IPS-NIHi11 (cell line): ENCODE measurements around the gene RAB5B.

Experiments
- DNase-seq: peaks from one replicate; pipeline ENCODE4 v3.0.0; 2012; ENCODE audit warnings: mixed read lengths, low spot score

The RAB5B gene, protein sequence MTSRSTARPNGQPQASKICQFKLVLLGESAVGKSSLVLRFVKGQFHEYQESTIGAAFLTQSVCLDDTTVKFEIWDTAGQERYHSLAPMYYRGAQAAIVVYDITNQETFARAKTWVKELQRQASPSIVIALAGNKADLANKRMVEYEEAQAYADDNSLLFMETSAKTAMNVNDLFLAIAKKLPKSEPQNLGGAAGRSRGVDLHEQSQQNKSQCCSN

DNA sequence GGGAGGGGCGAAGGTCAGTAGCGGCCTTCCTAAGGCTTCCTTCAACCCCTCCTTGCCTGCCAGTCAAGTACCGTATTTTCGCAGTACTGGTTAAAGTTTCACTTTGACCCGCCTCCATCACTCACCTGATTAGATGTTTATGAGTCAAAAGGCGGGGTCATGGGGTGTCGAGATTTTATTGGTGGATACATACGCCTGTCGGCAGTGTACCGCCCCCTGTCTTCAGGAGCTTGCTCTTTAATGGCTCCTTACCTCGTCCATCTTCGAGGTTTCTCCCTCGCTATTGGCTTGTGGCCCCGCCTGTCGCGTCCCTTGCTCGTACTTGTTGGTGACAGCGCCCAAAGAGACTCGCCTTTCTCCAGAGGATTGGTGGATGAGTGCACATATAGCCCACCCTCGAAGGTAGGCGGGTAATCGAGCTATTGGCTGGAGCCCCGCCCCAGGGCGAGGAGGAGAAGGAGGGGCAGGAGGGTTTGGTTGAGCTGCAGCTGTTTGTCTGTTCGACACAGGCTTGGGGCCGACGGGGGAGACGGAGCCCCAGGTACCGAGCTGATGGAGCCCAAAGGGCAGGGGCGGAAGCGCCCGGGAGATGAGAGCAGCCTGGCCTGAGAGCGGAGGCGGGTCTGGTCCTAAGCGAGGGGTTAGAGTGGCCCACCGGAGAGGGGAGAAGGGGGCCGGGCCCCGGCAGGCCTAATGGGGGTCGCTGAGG is at the start of gene RAB5B:
RAB5B (plus strand) TSS at position 480 of the 709 bp plus-strand sequence. CDS start 12,883 bp downstream, outside the sequence.
- DNase-seq: peak; percentile 95

DNA sequence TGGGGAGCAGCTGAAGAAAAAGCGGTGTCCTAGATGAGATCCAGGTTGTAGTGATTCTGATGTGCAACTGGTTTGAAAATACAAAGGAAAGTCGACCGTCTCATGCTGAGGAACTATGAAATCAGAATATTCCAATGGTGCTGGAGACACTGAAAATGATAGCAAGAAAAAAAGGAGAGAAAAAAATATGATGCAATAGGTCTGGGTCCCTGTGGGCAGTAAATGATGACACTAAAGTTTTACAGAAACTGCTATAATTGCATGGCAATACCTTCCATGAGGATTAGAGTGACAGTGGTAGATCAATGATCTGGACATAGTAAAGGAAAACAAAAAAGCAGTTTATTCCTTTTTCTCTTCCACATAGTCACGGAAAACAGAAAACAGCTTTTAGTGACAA is 48.5 kb upstream of the RAB5B start:
- DNase-seq: no peak

DNA sequence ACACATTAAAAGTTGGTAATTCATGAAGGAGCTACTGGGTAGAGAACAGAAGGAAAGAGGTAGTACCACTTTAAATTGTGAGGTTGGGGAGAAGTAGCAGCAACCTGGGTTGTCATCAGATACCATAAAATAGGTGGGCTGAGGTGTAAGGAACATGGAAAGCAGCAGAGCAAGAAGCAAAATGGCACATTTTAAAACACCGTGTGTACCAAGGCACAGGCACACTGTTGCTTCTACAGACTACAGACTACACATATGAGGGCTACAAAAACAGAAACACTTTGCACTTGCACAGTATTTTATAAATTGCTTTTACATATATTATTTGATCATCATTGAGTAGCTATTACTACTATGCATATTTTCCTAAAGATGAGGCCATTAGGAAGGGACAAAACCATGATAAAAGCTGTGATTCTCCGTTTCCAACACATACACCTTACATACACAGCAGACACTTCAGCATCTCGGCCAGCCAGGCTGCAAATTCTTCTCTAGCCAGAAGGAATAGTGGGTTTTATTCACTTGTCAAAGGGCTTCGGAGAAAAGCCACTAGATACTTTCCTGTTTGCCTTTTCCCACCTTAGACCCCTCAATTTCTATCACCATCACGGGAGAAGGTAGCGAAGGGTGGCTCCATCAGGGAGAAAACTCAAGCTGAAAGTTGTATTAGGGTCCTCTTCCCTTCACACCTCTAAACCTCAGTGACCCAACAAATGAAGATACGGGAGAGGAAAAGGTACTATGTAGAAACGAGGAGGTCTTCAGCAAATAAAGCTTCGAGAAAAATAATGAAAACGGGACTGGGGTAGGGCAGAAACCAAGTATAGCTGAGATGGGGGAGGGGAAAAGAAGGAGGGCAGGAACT is 47.8 kb upstream of the RAB5B start:
- DNase-seq: no peak

DNA sequence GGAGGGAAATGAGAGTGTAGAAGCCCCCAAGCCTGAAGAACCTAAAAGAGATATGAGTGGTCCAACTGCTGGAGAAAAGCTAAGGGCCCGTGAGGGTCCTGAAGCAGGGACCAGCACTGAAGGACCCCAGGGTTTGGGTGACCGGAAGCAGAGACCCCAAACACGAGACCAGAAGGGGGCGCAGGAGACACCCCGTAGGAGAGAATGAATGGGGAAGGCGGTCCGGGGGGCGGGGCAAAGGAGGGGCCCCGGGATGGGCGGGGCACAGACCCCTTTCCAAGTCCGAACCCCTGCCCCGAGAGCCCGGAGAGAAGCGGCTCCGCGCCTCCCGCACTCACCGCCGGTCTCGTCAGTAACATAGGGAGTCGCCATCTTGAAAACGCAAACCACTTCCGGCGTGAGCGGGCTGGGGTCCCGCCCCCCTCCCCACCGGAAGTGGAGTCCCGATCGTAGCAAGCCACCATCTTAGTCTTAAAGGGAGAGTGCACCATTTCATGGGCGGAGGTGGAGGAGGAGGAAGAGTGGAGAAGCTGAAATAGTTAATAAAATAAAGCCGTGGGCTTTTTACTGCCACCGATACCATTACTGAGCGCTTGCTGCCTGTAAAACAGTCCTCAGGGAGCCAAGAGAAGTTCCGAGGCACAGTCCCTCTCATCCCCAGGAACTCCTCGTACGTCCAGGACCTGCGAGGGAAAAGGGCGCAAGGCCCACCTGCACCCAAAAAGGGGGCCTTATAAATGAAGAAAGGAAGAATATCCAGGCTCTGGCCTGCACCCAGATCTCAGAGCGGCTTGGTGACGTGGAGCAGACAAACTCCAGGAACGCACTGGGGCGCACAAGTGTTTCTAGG is 46.9 kb upstream of the RAB5B start:
- peak; percentile 97 for DNase-seq

DNA sequence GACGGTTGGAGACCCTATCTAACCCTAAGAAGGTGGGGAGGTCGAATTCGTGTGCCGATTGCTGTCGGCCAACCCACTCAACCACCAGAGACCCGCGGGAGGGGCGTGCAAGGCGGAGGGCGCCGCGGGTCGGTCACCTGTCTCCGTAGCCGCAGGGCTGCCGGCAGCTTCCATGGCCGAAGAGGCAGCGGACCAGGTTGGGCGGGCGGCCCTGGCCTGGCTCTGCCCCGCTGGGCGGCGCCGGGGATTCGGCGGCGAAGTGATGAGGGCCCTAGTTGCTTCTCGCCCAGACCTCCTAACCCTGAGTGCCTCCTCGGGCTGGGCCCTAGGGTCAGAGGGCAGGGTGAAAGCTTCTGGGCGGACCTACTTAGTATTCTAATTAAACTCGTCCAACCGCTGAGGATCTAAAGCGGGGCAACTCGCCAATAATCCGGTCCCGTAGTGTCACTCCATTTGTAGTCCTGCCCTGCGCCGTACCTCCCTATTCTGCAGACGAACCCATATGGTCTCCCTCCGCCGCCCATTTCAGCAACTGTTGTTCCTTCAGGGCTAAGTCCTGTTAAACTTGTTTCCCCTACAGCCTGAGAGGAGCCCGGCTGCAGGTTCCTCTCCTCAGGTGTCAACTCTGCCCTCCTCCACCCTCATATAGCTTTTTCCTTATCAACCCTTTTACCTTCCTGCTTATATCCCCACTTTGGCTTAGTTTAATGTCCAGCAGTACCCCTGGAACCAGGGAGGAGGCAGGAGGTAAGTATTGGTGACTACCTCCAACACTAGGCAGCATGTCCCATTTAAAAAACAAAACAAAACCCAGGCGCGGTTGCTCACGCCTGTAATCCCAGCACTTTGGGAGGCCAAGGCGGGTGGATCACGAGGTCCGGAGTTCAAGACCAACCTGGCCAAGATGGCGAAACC is 46.0 kb upstream of the RAB5B start, which contains the start of gene PYM1:
PYM1 (minus strand) TSS at position 307 of the 915 bp plus-strand sequence; CDS start at position 174, 133 bp downstream.
- DNase-seq: peak; percentile 78

DNA sequence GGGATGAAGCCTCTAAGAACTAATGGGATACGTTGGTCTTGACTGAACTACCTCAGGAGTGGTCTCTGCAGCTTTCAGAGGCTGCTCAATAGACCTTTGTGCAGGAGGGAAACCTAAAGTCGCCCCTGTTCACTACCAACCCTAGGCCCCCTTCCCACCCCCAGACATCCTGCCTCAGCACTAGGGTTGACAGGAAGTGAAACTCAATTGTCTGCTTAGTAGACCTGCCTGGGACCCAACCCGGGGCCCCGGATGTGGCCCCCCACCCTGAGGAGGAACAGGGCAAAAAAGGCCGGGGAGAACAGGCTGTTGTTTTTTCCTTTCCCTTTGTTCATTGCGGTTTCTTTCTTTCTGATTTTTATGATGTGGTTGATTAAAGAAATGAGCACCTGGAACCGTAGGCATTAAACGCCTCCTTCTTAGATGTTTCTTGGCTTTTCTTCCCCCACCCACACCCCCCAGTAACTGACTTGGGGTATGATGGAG is 44.5 kb upstream of the RAB5B start:
- no peak for DNase-seq

DNA sequence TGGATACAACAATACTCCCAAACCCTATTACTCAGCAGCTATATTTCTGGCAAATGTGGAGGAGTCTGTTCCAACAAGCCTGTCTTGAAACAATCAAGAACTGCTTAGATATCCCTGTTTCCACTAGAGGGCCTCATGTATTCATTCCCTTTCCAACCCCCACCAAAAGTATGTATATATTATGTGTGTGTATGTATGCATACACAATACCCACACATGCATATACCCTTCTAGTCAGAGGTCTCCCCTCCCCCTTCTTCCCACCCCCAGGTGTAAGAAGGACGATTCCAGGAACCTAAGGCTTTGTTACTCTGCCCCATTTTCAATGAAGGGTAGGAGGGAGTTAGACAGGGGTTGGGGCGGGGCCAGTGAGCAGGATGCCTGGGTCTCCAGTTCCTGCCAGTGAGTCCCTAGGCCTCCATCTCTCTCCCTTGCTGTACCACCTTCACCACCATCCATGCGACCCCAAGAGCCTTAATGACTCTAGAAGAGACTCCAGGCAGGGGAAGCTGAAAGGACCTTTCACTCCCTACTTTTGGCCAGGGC is 43.0 kb upstream of the RAB5B start, which contains the start of gene DGKA:
DGKA (plus strand) TSS at position 392 of the 546 bp plus-strand sequence. CDS start 5,342 bp downstream, outside the sequence.
- peak; percentile 70 for DNase-seq

DNA sequence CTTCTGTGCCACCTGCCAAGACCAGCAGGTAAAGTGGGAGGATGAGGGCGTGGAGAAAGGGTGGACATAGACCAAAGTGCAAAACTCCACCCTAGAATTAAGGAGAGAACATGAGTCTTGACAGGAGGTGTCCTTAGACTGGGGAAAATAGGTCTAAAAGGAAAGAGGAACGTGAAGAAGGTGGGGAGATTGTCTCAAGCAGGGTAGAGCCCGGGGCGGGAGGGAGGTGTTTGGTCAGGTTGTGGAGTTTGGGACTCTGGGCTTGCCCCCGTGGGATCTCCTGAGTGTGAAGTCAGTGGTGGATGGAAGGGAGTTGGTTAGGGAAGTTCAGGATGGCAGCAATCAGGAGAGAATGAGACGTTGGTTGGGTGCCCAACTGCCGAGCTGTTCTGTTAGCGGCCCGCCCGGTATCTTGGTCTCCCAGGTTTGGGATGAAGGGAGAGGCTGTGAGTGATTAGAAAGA is 42.5 kb upstream of the RAB5B start:
- no peak for DNase-seq

DNA sequence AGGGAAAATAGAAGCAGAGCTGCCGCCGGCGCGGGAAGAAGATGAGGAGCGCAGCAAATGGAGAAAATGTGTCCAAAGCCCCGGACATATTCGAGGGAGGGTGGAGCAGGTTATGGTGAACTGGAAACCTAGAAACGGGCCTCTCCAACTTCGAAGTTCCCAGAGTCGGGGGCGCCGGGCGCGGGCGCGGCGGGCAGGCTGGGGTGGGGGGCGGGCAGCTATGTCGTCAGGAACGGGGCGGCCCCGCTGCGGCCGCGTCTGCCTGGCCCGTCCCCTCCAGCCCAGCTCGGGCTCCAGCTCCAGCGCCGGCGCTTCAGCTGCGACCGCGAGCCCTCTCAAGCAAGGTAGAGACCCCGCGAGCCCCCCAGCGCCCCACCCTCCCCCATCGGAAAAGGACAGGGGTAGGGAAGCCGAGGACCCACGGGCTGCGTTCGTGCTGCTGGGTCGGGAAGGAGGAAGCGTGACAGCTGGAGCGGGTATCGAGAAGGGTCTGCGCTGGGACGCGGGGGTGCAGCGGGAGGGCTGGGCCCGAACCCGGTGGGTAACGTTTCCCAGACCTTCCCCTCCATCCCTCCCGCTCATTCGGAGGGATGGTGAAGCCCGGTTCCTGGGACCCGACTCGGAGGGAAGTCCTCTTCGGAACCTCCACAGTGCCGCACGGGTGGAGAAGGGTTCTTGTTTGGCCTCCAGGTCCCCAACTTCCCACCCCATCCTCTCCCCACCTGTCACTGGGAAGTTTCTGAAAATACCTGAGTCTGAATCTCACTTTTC is 41.9 kb upstream of the RAB5B start:
- peak; percentile 85 for DNase-seq

DNA sequence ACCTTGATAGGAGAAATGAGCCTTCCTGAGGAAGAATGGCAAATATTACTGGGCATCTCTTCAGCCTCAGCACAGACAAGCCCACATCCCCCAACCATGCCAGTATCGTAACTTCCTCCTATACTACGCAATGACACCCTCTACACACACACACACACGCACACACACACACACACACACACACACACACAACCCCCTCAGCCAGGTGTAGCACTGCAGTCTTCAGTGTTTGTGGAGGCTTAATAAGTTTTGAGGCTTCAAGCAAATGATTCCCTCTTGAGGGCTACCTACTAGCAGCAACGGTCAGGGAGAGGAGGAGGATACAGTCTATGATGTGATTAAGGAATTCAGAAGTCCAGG is 41.3 kb upstream of the RAB5B start:
- DNase-seq: no peak

DNA sequence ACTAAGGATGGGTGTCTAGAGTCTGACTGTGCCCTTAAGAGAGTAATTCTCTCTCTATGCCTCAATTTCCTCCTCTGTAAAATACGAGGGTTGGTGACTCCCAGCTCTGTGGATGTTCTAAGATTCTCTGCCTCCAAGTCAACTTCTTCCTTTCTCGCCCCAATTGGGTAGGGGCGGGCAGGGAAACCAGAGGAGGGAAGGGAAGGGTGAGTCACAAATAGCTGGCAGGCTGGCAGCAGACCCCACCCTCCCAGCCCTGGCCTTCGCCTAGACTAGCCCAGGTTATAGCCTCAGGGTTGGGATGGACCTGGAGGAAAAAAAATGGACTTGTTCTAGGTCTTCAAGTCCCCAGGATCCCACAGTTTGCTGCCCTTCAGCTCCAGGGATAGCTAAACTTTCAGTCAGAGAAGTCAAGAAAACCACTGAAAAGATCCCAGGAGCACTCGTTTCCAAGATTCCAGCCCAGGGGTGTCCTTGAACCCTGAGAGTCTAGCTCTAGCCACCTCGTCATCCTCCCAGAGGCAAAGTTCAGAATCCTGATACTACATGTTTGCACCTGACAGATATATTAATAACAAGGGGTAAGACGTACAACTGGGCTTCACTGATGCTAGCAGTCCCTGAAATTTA is 40.6 kb upstream of the RAB5B start:
- no peak for DNase-seq

DNA sequence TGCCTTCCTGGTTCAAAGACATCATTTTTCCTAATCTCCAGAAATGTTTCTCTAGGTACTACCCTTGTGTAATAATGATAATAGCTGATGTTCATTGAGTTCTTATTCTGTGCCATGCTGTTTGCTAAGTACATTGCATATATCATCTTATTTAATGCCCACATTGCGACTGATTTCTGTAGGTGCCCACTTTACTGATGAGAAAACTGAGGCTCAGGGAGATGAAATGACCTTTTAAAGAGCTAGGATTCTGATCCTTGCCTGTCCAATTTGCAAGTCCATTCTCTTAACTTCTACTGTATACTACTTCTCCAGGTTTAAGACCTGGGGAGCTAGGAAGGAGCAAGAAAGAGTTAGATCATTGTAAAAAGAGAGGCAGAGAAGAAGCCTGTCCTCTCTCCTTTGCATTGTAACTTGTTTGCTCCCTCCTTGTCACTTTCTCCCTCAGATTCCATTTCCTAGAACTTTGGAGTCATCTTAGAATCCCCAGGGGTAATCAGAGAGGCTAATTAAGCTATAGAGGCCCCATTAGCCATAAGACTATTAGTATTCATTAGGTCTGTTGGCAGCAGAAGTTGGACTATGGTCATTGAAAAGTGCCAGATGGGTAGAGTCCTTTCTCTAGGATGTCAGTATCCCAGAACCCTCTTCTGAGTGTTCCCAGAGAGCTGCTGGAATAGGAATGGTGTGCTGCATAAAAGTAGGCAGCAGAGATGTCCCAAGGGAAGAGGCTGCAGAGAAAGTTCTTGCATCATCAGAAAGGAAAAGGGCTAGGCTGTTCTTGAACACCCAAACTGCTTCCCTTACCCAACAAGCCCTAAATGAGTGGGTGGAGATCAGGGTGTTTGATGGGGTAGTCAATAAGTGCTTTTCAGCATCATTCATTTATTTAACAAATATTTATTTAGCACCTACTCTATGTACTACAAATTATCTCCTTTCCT is 39.8 kb upstream of the RAB5B start:
- DNase-seq: no peak

DNA sequence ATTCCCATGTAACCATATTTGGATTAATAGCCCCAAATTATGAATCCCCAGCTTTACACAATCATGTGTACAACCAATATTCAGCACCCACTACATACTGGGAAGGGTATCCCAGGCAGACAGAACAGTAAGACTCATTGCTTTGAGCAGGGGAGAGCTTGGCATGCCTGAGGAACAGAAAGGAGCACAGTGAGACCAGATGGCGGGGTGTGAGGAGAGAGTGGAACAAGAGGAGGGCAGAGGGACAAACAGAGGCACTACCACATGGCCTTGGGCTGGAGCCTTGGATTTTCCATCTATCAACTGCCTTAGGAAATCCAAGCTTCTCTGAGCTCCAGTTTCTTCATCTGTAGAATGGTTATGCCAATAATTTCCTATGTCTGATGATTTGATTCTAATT is 39.1 kb upstream of the RAB5B start:
- no peak for DNase-seq

DNA sequence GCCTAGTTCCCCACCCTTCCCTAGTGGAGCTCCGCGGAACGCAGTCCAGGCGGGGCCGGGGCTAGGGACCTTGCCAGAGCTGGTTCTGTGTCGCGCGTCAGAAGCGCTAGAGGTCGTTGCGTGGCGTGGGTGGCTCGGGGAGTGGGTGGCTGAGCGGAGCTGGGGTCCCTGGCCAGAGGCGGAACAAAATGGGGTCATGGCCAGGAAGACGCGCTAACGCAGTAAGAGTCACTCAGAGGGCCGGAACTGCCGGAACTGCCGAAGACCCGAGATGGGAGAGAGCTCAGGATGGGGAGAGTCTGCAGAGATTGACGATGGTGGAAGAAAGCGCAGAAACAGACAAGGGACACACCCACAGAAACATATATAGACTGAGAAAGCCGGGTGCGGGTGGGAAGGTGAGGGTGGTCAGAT is 38.1 kb upstream of the RAB5B start:
- DNase-seq: no peak

DNA sequence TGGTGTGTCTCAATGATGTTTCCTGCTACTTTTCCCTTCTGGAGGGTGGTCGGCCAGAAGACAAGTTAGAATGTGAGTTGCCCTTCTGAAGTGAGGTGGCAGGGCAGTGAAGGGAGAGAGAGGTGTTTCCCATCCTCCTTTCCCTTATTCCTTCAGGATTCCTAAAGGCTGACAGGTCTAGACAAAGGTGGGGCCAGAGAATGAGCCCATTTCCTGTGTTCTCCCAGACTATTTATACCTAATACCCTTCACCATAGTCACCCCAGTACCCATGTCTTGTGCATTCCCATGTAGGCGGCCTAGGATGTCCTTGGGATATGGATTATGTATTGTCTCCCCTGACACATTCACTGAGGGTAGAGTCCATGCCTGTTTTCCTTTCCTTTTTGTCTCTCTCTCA is 35.9 kb upstream of the RAB5B start:
- DNase-seq: no peak

DNA sequence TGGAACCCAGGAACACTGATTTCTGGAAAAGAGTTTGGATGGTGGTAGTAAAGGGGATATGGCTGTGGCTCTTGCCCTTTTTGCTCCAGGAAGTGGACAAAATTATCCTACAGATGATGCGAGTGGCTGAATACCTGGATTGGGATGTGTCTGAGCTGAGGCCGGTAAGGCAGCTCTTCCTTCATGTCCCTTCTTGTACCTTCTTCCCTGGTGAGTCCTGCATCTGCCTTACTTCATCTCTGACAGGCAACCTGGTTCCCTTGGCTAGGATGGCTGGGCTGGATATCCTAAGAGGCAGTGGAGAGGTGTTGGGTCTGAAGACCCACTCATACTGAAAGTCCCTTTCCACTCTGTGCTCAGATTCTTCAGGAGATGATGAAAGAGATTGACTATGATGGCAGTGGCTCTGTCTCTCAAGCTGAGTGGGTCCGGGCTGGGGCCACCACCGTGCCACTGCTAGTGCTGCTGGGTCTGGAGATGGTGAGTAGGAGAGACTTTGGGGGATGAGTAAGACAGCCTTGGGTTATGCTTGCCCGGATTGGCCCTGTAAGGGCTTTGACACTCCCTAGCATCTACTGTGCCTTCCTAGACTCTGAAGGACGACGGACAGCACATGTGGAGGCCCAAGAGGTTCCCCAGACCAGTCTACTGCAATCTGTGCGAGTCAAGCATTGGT is 34.9 kb upstream of the RAB5B start:
- no peak for DNase-seq
